ENCODE results near the gene ANKRD18B.
"Not testable (repeated sequence)": the region's sequence is repeated elsewhere in the genome, so short reads cannot be mapped to it uniquely, and the experiment has no call there.

DNA sequence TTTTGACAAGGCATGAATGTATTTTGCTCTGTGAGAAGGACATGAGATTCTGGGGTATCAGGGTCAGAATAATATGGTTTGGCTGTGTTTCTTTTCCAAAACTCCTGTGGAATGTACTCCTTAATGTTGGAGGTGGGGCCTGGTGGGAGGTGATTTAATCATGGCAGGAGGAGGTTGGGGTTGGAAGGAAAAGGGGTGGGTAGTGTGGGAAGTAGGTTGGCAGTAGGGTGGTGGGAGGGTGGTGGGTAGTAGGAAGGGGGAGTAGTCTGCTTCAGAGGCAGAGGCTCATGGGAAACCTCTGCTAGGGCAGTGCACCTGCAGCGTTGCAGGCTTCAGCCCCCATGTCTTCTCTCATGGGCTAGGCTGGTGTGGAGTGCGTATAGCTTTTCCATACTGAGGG is 72.9 kb downstream of the ANKRD18B start:
- TF ChIP-seq POLR2AphosphoS5 (IDR thresholded peaks at IDR 0.05; ENCODE audit: low read depth); CTCF (IDR thresholded peaks at IDR 0.05; ENCODE audit: insufficient read depth, low read length); GABPA (IDR thresholded peaks at IDR 0.05; ENCODE audit: low read depth); REST (IDR thresholded peaks at IDR 0.05; ENCODE audit: insufficient replicate concordance, low read depth): not testable (repeated sequence)
